H9 (cell line): ENCODE measurements around the gene DIO1. TPM values are rescaled to one million over a fixed set of nuclear protein-coding genes. Genes with fewer than 3 reads are reported as not detected.
A peak's percentile ranks its signal among the peaks of the same experiment; 100 is the strongest.

Experiments used
- DNase-seq: peaks from one replicate; pipeline ENCODE4 v3.0.0-alpha.2; 2017
- H2AFZ ChIP-seq: one replicate; pipeline ENCODE4 v1.6.1; 2013; ENCODE audit warnings: mild to moderate bottlenecking, low read length, control low read depth, moderate library complexity
- H2AK5ac ChIP-seq: 2 replicates; pipeline ENCODE4 v1.6.1; 2013; ENCODE audit warnings: low read length, control low read depth, mixed read lengths; ENCODE audit not compliant: insufficient read length
- H2BK120ac ChIP-seq: one replicate; pipeline ENCODE4 v1.6.1; 2013; ENCODE audit warnings: low read depth, mild to moderate bottlenecking, low read length, control low read depth, inconsistent platforms; ENCODE audit not compliant: poor library complexity, severe bottlenecking
- H2BK12ac ChIP-seq: 2 replicates; pipeline ENCODE4 v1.6.1; 2013; ENCODE audit warnings: low read length, control low read depth, mixed read lengths, low read depth; ENCODE audit not compliant: insufficient read length
- H2BK15ac ChIP-seq: 2 replicates; pipeline ENCODE4 v1.6.1; 2013; ENCODE audit warnings: low read depth, low read length, control low read depth
- H2BK20ac ChIP-seq: one replicate; pipeline ENCODE4 v1.6.1; 2013; ENCODE audit warnings: low read depth, mild to moderate bottlenecking, low read length, control low read depth, inconsistent platforms; ENCODE audit not compliant: poor library complexity, severe bottlenecking
- H2BK5ac ChIP-seq: 2 replicates; pipeline ENCODE4 v1.6.1; 2013; ENCODE audit warnings: low read length, control low read depth, mixed read lengths; ENCODE audit not compliant: insufficient read length
- H3K14ac ChIP-seq: 2 replicates; pipeline ENCODE4 v1.6.1; 2013; ENCODE audit warnings: low read length, control low read depth; ENCODE audit not compliant: insufficient read depth
- H3K18ac ChIP-seq: 2 replicates; pipeline ENCODE4 v1.6.1; 2013; ENCODE audit warnings: low read depth, mild to moderate bottlenecking, mixed read lengths, low read length, control low read depth; ENCODE audit not compliant: insufficient read length
- H3K23ac ChIP-seq: 2 replicates; pipeline ENCODE4 v1.6.1; 2013; ENCODE audit warnings: low read length, control low read depth, mixed read lengths, low read depth; ENCODE audit not compliant: insufficient read length
- H3K23me2 ChIP-seq: 2 replicates; pipeline ENCODE4 v1.6.1; 2013; ENCODE audit warnings: low read depth, mild to moderate bottlenecking, mixed read lengths, low read length, control low read depth; ENCODE audit not compliant: insufficient read length, poor library complexity, severe bottlenecking
- H3K27ac ChIP-seq: 2 replicates; pipeline ENCODE4 v1.5.1; 2013; ENCODE audit warnings: low read length, control low read depth, mixed read lengths, low read depth; ENCODE audit not compliant: insufficient read length
- H3K27me3 ChIP-seq: 2 replicates; pipeline ENCODE4 v1.6.1; 2013; ENCODE audit warnings: low read length, control low read depth, inconsistent platforms; ENCODE audit not compliant: insufficient read depth
- H3K4ac ChIP-seq: 2 replicates; pipeline ENCODE4 v1.6.1; 2013; ENCODE audit warnings: low read depth, mild to moderate bottlenecking, control low read depth, inconsistent platforms, low read length, moderate library complexity
- H3K4me1 ChIP-seq: 2 replicates; pipeline ENCODE4 v1.6.1; 2013; ENCODE audit warnings: low read length, control low read depth, inconsistent platforms; ENCODE audit not compliant: insufficient read depth
- H3K4me2 ChIP-seq: 2 replicates; pipeline ENCODE4 v1.6.1; 2013; ENCODE audit warnings: low read length, control low read depth, mixed read lengths; ENCODE audit not compliant: insufficient read length, insufficient read depth
- H3K56ac ChIP-seq: 2 replicates; pipeline ENCODE4 v1.6.1; 2013; ENCODE audit warnings: low read depth, mild to moderate bottlenecking, mixed read lengths, low read length, control low read depth; ENCODE audit not compliant: insufficient read length
- H3K79me1 ChIP-seq: 2 replicates; pipeline ENCODE4 v1.6.1; 2013; ENCODE audit warnings: low read depth, mild to moderate bottlenecking, moderate library complexity, low read length, control low read depth, inconsistent platforms; ENCODE audit not compliant: insufficient read depth, poor library complexity, severe bottlenecking
- H3K79me2 ChIP-seq: 2 replicates; pipeline ENCODE4 v1.6.1; 2013; ENCODE audit warnings: low read length, control low read depth, inconsistent platforms; ENCODE audit not compliant: insufficient read depth
- H3K9ac ChIP-seq: 2 replicates; pipeline ENCODE4 v1.6.1; 2013; ENCODE audit warnings: low read length, control low read depth, mixed read lengths; ENCODE audit not compliant: insufficient read length; ENCODE audit errors: extremely low read depth
- H3K9me3 ChIP-seq: one replicate; pipeline ENCODE4 v1.6.1; 2013; ENCODE audit warnings: low read depth, low read length, inconsistent platforms; ENCODE audit not compliant: control insufficient read depth
- H3T11ph ChIP-seq: one replicate; pipeline ENCODE4 v1.6.1; 2013; ENCODE audit warnings: mild to moderate bottlenecking, low read length, control low read depth, inconsistent platforms
- H4K20me1 ChIP-seq: one replicate; pipeline ENCODE4 v1.6.1; 2013; ENCODE audit not compliant: control insufficient read depth, insufficient read length, insufficient read depth
- H4K5ac ChIP-seq: 2 replicates; pipeline ENCODE4 v1.6.1; 2013; ENCODE audit warnings: low read depth, mild to moderate bottlenecking, mixed read lengths, low read length, control low read depth; ENCODE audit not compliant: insufficient read length
- H4K8ac ChIP-seq: replicated peaks from 2 replicates; pipeline ENCODE4 v1.6.1; 2013; ENCODE audit warnings: low read length, control low read depth, mixed read lengths, low read depth; ENCODE audit not compliant: insufficient read length
- H4K91ac ChIP-seq: 2 replicates; pipeline ENCODE4 v1.6.1; 2013; ENCODE audit warnings: low read depth, mild to moderate bottlenecking, moderate library complexity, mixed read lengths, low read length, control low read depth; ENCODE audit not compliant: insufficient read length
- H3K27ac Mint-ChIP-seq, 3 experiments: 2 replicates in 2 of 3; 3 replicates in 1 of 3; pipeline ENCODE4 v1.8.0; 2020 to 2021; ENCODE audit warnings: mixed read lengths in 3 of 3, mild to moderate bottlenecking in 1 of 3, moderate library complexity in 1 of 3
- H3K27me3 Mint-ChIP-seq: 2 replicates; pipeline ENCODE4 v1.8.0; 2021; ENCODE audit warnings: low read depth, mild to moderate bottlenecking, moderate library complexity, mixed read lengths
- H3K36me3 Mint-ChIP-seq, 3 experiments: 2 replicates in 2 of 3; 3 replicates in 1 of 3; pipeline ENCODE4 v1.8.0; 2020 to 2021; ENCODE audit warnings: low read depth in 3 of 3, mixed read lengths in 3 of 3; ENCODE audit not compliant: insufficient read depth in 1 of 3
- H3K4me1 Mint-ChIP-seq, 2 experiments: 2 replicates each; pipeline ENCODE4 v1.8.0; 2020; ENCODE audit warnings: mixed read lengths in 2 of 2
- H3K4me3 Mint-ChIP-seq, 2 experiments: 2 replicates in 1 of 2; 3 replicates in 1 of 2; pipeline ENCODE4 v1.8.0; 2020 to 2021; ENCODE audit warnings: mild to moderate bottlenecking in 2 of 2, mixed read lengths in 2 of 2, moderate library complexity in 1 of 2
- H3K9me3 Mint-ChIP-seq, 2 experiments: 2 replicates in 1 of 2; 3 replicates in 1 of 2; pipeline ENCODE4 v1.8.0; 2020; ENCODE audit warnings: mild to moderate bottlenecking in 2 of 2, mixed read lengths in 2 of 2, moderate library complexity in 1 of 2
- WGBS: extraction: QIAGEN DNeasy Blood & Tissue Kit; methylation state at CpG from one replicate; pipeline ENCODE4 v1.1.7; 2013; ENCODE audit warnings: missing lambda C conversion rate, low lambda C conversion rate, mixed read lengths; ENCODE audit not compliant: insufficient read length; ENCODE audit errors: extremely low coverage; 5-methylcytosine and 5-hydroxymethylcytosine counted together
- total RNA-seq: library from RNA; stranded (reverse); gene quantifications from 2 replicates; pipeline ENCODE4 v1.2.1, GENCODE V29; 2021
- TF ChIP-seq, protein P1 (sequence below): fragments of 200-600 bp; sonication (generic); conservative IDR thresholded peaks from 3 replicates; pipeline ENCODE4 v1.8.0; 2021; ENCODE audit warnings: antibody characterized with exemption, mild to moderate bottlenecking

Gene DIO1
- total RNA-seq, 1 experiment from 2014 or later: not detected

DNA sequence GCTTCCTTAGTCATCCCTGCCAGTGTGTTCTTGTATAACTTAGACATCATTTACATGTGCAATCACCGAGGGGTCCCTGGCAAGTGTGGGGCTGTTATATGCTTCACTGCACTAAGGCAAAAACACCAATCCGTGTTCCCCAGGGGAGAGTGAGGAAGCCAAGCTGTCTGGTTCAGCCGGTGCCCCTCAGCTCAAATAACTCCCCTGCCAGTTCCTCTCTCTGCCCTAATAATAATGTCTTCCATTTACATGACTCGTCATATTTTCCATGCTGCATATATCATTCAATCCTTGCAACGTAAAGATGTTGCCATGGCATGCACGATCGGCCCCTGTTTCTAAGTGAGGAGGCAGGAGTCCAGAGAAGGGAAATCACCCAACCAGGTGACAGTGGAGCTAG, 31.5 kb upstream of the DIO1 start:
- no peak overlapping the region for H3K56ac ChIP-seq
- no peak overlapping the region for H2BK12ac ChIP-seq
- no peak overlapping the region for H3K4me3 Mint-ChIP-seq
- H3K9me3 ChIP-seq: no peaks in the 10 kb centered on the region
- H3K23ac ChIP-seq: no peak overlapping the region
- H4K20me1 ChIP-seq: no peaks in the 10 kb centered on the region
- no peaks in the 10 kb centered on the region for H3K79me1 ChIP-seq
- H3K23me2 ChIP-seq: no peaks in the 10 kb centered on the region
- no peak overlapping the region for H2BK15ac ChIP-seq
- H3K27ac ChIP-seq: no peak overlapping the region
- no peak overlapping the region for H3K14ac ChIP-seq
- no peak overlapping the region for H3K4me2 ChIP-seq
- H3K4me1 ChIP-seq: no peaks in the 10 kb centered on the region
- H3K27me3 Mint-ChIP-seq: no peaks in the 10 kb centered on the region
- no peaks in the 10 kb centered on the region for H3K9me3 Mint-ChIP-seq
- no peak overlapping the region for H3K9ac ChIP-seq
- WGBS: no CpG with 5 or more reads among the region's 7 CpGs
- H3T11ph ChIP-seq: no peak overlapping the region
- H3K4me1 Mint-ChIP-seq: peaks cover 6 to 8% of the 10 kb centered on the region in 2 experiments
- no peak overlapping the region for H3K4ac ChIP-seq
- H4K91ac ChIP-seq: no peak overlapping the region
- H3K27me3 ChIP-seq: no peaks in the 10 kb centered on the region
- H2BK5ac ChIP-seq: no peak overlapping the region
- H4K8ac ChIP-seq: no peak overlapping the region
- H3K36me3 Mint-ChIP-seq: peaks cover 2 to 29% (median 20%) of the 10 kb centered on the region in 3 experiments; a peak in 5 of 7 replicates
- TF ChIP-seq, protein P1, sequence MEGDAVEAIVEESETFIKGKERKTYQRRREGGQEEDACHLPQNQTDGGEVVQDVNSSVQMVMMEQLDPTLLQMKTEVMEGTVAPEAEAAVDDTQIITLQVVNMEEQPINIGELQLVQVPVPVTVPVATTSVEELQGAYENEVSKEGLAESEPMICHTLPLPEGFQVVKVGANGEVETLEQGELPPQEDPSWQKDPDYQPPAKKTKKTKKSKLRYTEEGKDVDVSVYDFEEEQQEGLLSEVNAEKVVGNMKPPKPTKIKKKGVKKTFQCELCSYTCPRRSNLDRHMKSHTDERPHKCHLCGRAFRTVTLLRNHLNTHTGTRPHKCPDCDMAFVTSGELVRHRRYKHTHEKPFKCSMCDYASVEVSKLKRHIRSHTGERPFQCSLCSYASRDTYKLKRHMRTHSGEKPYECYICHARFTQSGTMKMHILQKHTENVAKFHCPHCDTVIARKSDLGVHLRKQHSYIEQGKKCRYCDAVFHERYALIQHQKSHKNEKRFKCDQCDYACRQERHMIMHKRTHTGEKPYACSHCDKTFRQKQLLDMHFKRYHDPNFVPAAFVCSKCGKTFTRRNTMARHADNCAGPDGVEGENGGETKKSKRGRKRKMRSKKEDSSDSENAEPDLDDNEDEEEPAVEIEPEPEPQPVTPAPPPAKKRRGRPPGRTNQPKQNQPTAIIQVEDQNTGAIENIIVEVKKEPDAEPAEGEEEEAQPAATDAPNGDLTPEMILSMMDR: no peak
- H2BK20ac ChIP-seq: no peak overlapping the region
- no peak overlapping the region for H2AFZ ChIP-seq
- no peaks in the 10 kb centered on the region for H3K79me2 ChIP-seq
- 0 out of 7 replicates have a peak overlapping the region, but pooled peaks of 1 of the 3 experiments have one; percentile 23 for H3K27ac Mint-ChIP-seq
- no peak overlapping the region for H4K5ac ChIP-seq
- no peak overlapping the region for H2AK5ac ChIP-seq
- H2BK120ac ChIP-seq: no peak overlapping the region
- no peak overlapping the region for H3K18ac ChIP-seq
- no peak for DNase-seq
